ENCODE results near the gene CFAP53.
A peak's percentile ranks its signal among the peaks of the same experiment; 100 is the strongest.
"Not testable (repeated sequence)": the region's sequence is repeated elsewhere in the genome, so short reads cannot be mapped to it uniquely, and the experiment has no call there.

The CFAP53 gene

DNA sequence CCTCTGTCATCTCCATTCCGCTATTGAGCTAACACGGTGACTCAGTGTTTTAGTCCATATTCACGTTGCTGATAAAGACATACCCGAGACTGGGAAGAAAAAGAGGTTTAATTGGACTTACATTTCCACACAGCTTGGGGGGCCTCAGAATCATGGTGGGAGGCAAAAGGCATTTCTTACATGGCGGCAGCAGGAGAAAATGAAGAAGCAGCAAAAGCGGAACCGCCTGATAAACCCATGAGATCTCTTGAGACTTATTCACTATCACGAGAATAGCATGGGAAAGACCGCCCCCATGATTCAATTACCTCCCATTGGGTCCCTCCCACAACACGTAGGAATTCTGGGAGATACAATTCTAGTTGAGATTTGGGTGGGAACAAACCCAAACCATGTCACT lies 43.8 kb upstream of the CFAP53 start:
- TF ChIP-seq, protein P1, sequence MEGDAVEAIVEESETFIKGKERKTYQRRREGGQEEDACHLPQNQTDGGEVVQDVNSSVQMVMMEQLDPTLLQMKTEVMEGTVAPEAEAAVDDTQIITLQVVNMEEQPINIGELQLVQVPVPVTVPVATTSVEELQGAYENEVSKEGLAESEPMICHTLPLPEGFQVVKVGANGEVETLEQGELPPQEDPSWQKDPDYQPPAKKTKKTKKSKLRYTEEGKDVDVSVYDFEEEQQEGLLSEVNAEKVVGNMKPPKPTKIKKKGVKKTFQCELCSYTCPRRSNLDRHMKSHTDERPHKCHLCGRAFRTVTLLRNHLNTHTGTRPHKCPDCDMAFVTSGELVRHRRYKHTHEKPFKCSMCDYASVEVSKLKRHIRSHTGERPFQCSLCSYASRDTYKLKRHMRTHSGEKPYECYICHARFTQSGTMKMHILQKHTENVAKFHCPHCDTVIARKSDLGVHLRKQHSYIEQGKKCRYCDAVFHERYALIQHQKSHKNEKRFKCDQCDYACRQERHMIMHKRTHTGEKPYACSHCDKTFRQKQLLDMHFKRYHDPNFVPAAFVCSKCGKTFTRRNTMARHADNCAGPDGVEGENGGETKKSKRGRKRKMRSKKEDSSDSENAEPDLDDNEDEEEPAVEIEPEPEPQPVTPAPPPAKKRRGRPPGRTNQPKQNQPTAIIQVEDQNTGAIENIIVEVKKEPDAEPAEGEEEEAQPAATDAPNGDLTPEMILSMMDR (IDR thresholded peaks at IDR 0.05; ENCODE audit: low read depth, low read length) = no peak
- in situ Hi-C loops (cut with HindIII; ENCODE audit: low sequenced_read_pairs) = no loop called here
- DNase-seq (ENCODE audit: low read depth, low spot score) = no peak
- no peak overlapping the region for H3K4me3 ChIP-seq (ENCODE audit: low read depth, low read length)

GRCh38 chr18:50308851-50309250 lies 42.6 kb upstream of the CFAP53 start:
- H3K4me3 ChIP-seq (ENCODE audit: low read depth, low read length); DNase-seq (ENCODE audit: low read depth, low spot score); in situ Hi-C loops (cut with HindIII; ENCODE audit: low sequenced_read_pairs): not testable (repeated sequence)

GRCh38 chr18:50307738-50308470 lies 41.6 kb upstream of the CFAP53 start:
- in situ Hi-C loops (cut with HindIII; ENCODE audit: low sequenced_read_pairs) = no loop called here
- peak; percentile 87 for DNase-seq (ENCODE audit: low read depth, low spot score)
- peak overlapping the region; percentile 49 for H3K4me3 ChIP-seq (ENCODE audit: low read depth, low read length)
- TF ChIP-seq, protein P1 (IDR thresholded peaks at IDR 0.05; ENCODE audit: low read depth, low read length) = no peak

DNA sequence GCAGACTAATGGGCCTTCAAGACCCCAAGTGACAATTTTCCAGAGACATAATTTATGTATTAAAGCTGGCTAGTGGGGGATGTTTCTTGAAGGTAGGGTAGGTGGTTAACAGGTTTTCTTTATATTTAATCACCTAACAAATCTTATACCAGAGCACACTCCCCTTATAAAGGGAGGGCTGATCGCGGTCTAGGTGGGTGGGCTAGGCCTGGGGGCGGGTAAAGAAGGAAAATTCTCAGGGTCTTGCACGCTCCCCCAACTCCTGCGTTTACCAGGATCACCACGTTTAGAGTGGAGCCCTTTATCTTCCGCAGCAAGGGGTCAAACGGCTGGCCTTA lies 41.1 kb upstream of the CFAP53 start:
- in situ Hi-C loops (cut with HindIII; ENCODE audit: low sequenced_read_pairs) = no loop called here
- TF ChIP-seq, protein P1 (IDR thresholded peaks at IDR 0.05; ENCODE audit: low read depth, low read length) = no peak
- DNase-seq (ENCODE audit: low read depth, low spot score) = no peak
- peak overlapping the region; percentile 49 for H3K4me3 ChIP-seq (ENCODE audit: low read depth, low read length)

DNA sequence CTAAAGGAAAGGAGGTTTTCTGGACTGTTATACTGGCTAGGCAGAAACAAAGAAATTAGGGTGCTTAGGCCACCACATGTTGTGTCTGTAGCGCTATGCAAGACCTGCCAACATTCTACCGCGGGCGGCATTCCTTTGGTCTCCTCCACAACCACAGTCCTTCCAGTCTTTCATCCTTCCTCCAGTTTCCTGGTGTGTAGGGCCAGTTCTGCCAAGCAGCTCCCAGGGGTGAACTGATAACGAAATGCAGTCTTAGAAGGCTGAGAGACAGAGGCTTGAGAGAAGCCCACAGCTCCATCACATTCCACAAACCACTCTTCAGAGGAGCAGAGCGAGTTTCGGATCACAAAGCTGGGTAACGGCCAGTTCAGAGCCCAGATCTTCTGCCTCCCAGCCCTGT lies 40.6 kb upstream of the CFAP53 start:
- peak; percentile 74 for DNase-seq (ENCODE audit: low read depth, low spot score)
- no peak overlapping the region for H3K4me3 ChIP-seq (ENCODE audit: low read depth, low read length)
- TF ChIP-seq, protein P1 (IDR thresholded peaks at IDR 0.05; ENCODE audit: low read depth, low read length) = no peak
- in situ Hi-C loops (cut with HindIII; ENCODE audit: low sequenced_read_pairs) = no loop called here

GRCh38 chr18:50301074-50301473 lies 34.8 kb upstream of the CFAP53 start:
- in situ Hi-C loops (cut with HindIII; ENCODE audit: low sequenced_read_pairs) = no loop called here
- H3K4me3 ChIP-seq (ENCODE audit: low read depth, low read length) = no peak overlapping the region
- no peak for DNase-seq (ENCODE audit: low read depth, low spot score)
- TF ChIP-seq, protein P1 (IDR thresholded peaks at IDR 0.05; ENCODE audit: low read depth, low read length) = no peak

- no peak overlapping the region for H3K4me3 ChIP-seq (ENCODE audit: low read depth, low read length)
- TF ChIP-seq, protein P1 (IDR thresholded peaks at IDR 0.05; ENCODE audit: low read depth, low read length) = no peak
- no peak for DNase-seq (ENCODE audit: low read depth, low spot score)
- in situ Hi-C loops (cut with HindIII; ENCODE audit: low sequenced_read_pairs) = no loop called here
Measured at GRCh38 chr18:50299626-50300388, 33.5 kb upstream of the CFAP53 start.

Data from astrocyte of the spinal cord (primary cell).